Neuron (in vitro differentiated cells): Measurements from ENCODE around the gene PSD4.

ENCODE experiments used
- H2AFZ ChIP-seq: one replicate; pipeline ENCODE4 v1.6.1; 2013; ENCODE audit warnings: low read depth, mild to moderate bottlenecking, inconsistent platforms, low read length, moderate library complexity
- H3K27me3 ChIP-seq: one replicate; pipeline ENCODE4 v1.6.1; 2013; ENCODE audit warnings: low read length; ENCODE audit not compliant: insufficient read depth
- H3K36me3 ChIP-seq: one replicate; pipeline ENCODE4 v1.6.1; 2013; ENCODE audit warnings: low read length; ENCODE audit not compliant: insufficient read depth
- H3K4me1 ChIP-seq: one replicate; pipeline ENCODE4 v1.6.1; 2013; ENCODE audit warnings: low read length; ENCODE audit not compliant: insufficient read depth
- H3K4me3 ChIP-seq: 2 replicates; pipeline ENCODE4 v1.5.1; 2013; ENCODE audit warnings: mild to moderate bottlenecking, low read length, moderate library complexity
- H3K9me3 ChIP-seq: one replicate; pipeline ENCODE4 v1.6.1; 2013; ENCODE audit warnings: low read length

PSD4 gene

GRCh38 chr2:113252047-113252590 is 78.3 kb downstream of the PSD4 start:
- no peaks in the 10 kb centered on the region for H3K36me3 ChIP-seq
- no peaks in the 10 kb centered on the region for H3K9me3 ChIP-seq
- H3K4me1 ChIP-seq = no peaks in the 10 kb centered on the region
- H3K27me3 ChIP-seq = no peaks in the 10 kb centered on the region
- H3K4me3 ChIP-seq = no peak overlapping the region
- no peak overlapping the region for H2AFZ ChIP-seq

- Histone ChIP-seq H2AFZ (no peak overlapping the region), H3K4me3 (no peak overlapping the region), H3K27me3 (no peaks in the 10 kb centered on the region), H3K36me3 (no peaks in the 10 kb centered on the region), H3K4me1 (no peaks in the 10 kb centered on the region), H3K9me3 (no peaks in the 10 kb centered on the region)
Observed at GRCh38 chr2:113253453-113253852, 79.7 kb downstream of the PSD4 start.

- no peaks in the 10 kb centered on the region for H3K9me3 ChIP-seq
- H3K27me3 ChIP-seq = no peaks in the 10 kb centered on the region
- no peak overlapping the region for H3K4me3 ChIP-seq
- H3K36me3 ChIP-seq = no peaks in the 10 kb centered on the region
- no peak overlapping the region for H2AFZ ChIP-seq
- no peaks in the 10 kb centered on the region for H3K4me1 ChIP-seq
Observed at GRCh38 chr2:113255140-113256070, 81.6 kb downstream of the PSD4 start.

- Histone ChIP-seq H3K36me3 (no peaks in the 10 kb centered on the region), H3K27me3 (no peaks in the 10 kb centered on the region), H3K9me3 (no peaks in the 10 kb centered on the region), H3K4me3 (no peak overlapping the region), H3K4me1 (no peaks in the 10 kb centered on the region), H2AFZ (no peak overlapping the region)
Observed at GRCh38 chr2:113257516-113258264, 83.9 kb downstream of the PSD4 start.

- Histone ChIP-seq H3K36me3 (no peaks in the 10 kb centered on the region), H3K27me3 (no peaks in the 10 kb centered on the region), H3K9me3 (no peaks in the 10 kb centered on the region), H3K4me3 (no peak overlapping the region), H2AFZ (no peak overlapping the region), H3K4me1 (no peaks in the 10 kb centered on the region)
Observed at GRCh38 chr2:113258471-113259147, 84.8 kb downstream of the PSD4 start.
